Uterus (tissue), 2 donors: ENCODE measurements around the gene TDG.

Experiments
- POLR2A ChIP-seq, 2 donors: fragments of 450-650 bp; IDR thresholded peaks; one replicate each; pipeline ENCODE4 v1.6.1; 2016; ENCODE audit warnings: antibody characterized with exemption in 2 of 2, mild to moderate bottlenecking in 1 of 2, moderate library complexity in 1 of 2
- TF ChIP-seq, protein P1 (sequence below), 4 experiments: fragments of 200-600 bp in 2 of 4; fragments of 450-650 bp in 2 of 4; sonication (generic) in 2 of 4; IDR thresholded peaks; one replicate each; pipeline ENCODE4 v1.5.1; 2016 to 2019; ENCODE audit warnings: antibody characterized with exemption in 4 of 4, mild to moderate bottlenecking in 2 of 4, moderate library complexity in 1 of 4

DNA sequence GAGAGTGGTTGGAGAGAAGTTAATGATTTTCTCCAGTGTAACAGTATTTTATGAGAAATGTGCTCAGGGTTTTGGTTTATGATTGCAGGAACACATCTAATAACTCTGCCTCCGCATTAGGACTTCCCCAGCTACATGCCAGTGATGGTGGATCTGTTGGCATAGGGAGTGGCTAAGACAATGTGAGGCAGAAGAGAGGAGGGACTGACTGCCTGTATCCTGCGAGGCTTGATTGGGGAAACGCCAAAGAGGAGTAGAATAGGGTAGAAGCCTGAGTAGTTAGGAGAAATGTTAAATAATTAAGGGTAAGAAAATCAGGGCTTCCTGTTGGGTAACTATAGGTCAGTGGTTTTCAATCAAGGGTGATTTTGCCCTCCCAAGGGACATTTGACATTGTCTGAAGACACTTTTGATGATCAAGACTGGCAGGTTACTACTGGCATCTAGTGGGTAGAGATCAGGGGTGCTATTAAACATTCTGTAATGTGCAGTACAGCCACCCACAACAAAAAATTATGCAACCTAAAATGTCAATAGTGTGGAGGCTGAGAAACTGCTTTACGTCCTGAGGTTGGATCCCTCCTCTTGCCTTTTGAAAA, 12.8 kb downstream of the TDG start:
- no peak for TF ChIP-seq POLR2A (IDR thresholded peaks at IDR 0.05)
- TF ChIP-seq, protein P1, sequence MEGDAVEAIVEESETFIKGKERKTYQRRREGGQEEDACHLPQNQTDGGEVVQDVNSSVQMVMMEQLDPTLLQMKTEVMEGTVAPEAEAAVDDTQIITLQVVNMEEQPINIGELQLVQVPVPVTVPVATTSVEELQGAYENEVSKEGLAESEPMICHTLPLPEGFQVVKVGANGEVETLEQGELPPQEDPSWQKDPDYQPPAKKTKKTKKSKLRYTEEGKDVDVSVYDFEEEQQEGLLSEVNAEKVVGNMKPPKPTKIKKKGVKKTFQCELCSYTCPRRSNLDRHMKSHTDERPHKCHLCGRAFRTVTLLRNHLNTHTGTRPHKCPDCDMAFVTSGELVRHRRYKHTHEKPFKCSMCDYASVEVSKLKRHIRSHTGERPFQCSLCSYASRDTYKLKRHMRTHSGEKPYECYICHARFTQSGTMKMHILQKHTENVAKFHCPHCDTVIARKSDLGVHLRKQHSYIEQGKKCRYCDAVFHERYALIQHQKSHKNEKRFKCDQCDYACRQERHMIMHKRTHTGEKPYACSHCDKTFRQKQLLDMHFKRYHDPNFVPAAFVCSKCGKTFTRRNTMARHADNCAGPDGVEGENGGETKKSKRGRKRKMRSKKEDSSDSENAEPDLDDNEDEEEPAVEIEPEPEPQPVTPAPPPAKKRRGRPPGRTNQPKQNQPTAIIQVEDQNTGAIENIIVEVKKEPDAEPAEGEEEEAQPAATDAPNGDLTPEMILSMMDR (IDR thresholded peaks at IDR 0.05), result no peak
